ENCODE measurements around the gene MYCBP2. TPM values are rescaled to one million over a fixed set of nuclear protein-coding genes. Genes with fewer than 3 reads are reported as not detected.

Gene MYCBP2
- polyA plus RNA-seq, 4 donors = 11.2 to 33.0 (median 23.5) TPM

DNA sequence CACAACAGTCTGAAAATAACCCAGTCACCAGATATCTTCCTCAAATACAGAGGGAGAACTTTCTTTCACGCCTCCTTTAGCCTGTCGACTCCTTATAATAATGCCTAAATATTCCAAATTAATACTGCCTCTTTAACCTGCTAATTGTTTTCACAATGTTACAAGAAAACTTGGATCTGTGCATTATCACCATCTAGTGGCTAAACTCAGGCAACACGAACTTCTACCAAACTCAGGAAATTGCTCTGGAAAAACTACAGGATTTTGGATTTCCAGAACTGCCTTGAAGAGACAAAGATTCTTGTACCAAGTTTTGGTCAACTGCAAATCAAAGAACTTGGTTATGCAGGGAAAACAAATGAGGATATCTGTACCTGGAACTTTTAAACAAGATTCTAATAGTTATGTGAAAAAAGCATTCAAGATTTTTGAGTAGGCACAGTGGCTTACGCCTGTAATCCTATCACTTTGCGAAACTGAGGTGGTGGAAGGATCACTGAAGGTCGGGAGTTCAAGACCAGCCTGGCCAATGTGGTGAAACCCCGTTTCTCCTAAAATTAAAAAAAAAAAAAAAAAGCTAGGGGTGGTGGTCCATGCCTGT, 324.2 kb downstream of the MYCBP2 start:
- 63 to 66% (median 64%) methylated on average over 7 of the region's 7 CpGs for WGBS, 3 donors
- peaks cover 0 to 2% (median 2%) of the 10 kb centered on the region in 3 donors for H3K4me1 ChIP-seq (ENCODE audit: control insufficient read depth in 3 of 3, insufficient read depth in 2 of 3, low read depth in 1 of 3, low read length in 2 of 3)
- FAIRE-seq = peak; percentile 10
- no peak overlapping the region for H3K27ac ChIP-seq (ENCODE audit: low read depth in 1 of 3, low read length in 2 of 3)
- peak; percentile 25 to 36 for DNase-seq
- H3K9me3 ChIP-seq (ENCODE audit: control insufficient read depth in 2 of 2, insufficient read depth in 1 of 2, low read depth in 1 of 2, low read length in 1 of 2) = no peaks in the 10 kb centered on the region
- H3K27me3 ChIP-seq (ENCODE audit: control insufficient read depth in 3 of 3, insufficient read depth in 3 of 3, low read length in 3 of 3) = no peaks in the 10 kb centered on the region
- no peak overlapping the region for H3K4me3 ChIP-seq (ENCODE audit: low read depth in 1 of 3, low read length in 3 of 3)
- peaks cover 3 to 15% (median 14%) of the 10 kb centered on the region in 3 donors for H3K36me3 ChIP-seq (ENCODE audit: control insufficient read depth in 3 of 3, insufficient read depth in 2 of 3, low read depth in 1 of 3, low read length in 3 of 3)

DNA sequence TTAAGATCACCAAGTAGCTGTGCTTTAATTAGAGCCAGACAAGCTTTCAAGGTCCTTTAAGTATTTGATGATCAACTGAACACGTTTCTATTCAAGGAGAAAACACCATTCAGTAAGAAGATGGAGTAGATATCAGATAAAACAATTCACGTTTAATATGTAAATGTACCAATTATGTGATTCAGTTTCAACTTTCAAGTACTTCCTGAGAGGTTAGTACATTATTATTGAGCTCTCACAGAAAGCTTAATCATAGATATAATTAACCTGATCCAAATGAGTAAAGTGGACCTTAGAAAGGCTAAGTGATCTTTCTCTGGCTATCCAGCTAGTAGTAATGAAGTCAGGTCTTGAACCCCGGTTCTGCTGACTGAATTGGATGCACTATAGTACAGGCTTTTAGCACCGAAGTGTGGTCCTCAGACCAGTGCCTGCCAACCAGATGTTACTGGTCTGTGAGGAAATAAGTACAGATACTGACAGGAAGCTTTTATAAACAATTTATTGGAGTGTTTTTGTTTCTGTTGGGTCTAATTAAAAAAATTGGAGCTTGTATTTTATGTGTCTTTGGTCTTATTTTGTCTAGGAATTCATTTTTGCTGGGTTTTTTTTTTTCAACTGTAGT, 324.8 kb downstream of the MYCBP2 start:
- 40 to 48% (median 44%) methylated on average over 4 of the region's 4 CpGs for WGBS, 3 donors
- no peak for FAIRE-seq
- DNase-seq = no peak
- no peaks in the 10 kb centered on the region for H3K27me3 ChIP-seq (ENCODE audit: control insufficient read depth in 3 of 3, insufficient read depth in 3 of 3, low read length in 3 of 3)
- H3K36me3 ChIP-seq (ENCODE audit: control insufficient read depth in 3 of 3, insufficient read depth in 2 of 3, low read depth in 1 of 3, low read length in 3 of 3) = peaks cover 3 to 15% (median 11%) of the 10 kb centered on the region in 3 donors
- no peaks in the 10 kb centered on the region for H3K9me3 ChIP-seq (ENCODE audit: control insufficient read depth in 2 of 2, insufficient read depth in 1 of 2, low read depth in 1 of 2, low read length in 1 of 2)
- peaks cover 0 to 2% (median 0%) of the 10 kb centered on the region in 3 donors for H3K4me1 ChIP-seq (ENCODE audit: control insufficient read depth in 3 of 3, insufficient read depth in 2 of 3, low read depth in 1 of 3, low read length in 2 of 3)
- H3K27ac ChIP-seq (ENCODE audit: low read depth in 1 of 3, low read length in 2 of 3) = peak overlapping the region in 1 of 3 donors; percentile 27
- H3K4me3 ChIP-seq (ENCODE audit: low read depth in 1 of 3, low read length in 3 of 3) = no peak overlapping the region

DNA sequence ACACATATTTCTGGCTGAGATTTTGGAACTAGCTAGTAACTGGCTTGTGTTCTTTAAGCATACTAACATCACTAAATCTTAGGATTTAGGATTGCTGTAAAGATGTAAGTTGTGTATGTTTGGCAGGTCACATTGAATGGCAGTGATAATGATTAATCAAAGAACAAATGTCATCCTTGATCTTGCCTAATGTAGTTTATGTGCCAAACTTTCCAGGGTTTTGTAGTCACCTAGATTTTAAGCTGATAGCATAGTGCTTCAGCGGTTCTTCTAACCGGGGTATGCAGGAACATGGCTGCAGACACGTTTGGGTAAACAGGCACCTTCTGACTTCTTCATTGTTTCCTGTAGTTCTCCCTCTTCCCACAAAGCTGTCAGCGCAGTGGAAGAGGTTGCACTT, 325.4 kb downstream of the MYCBP2 start:
- no peaks in the 10 kb centered on the region for H3K27me3 ChIP-seq (ENCODE audit: control insufficient read depth in 3 of 3, insufficient read depth in 3 of 3, low read length in 3 of 3)
- H3K4me3 ChIP-seq (ENCODE audit: low read depth in 1 of 3, low read length in 3 of 3) = no peak overlapping the region
- WGBS, 3 donors = 62 to 69% (median 65%) methylated on average over 4 of the region's 4 CpGs
- H3K27ac ChIP-seq (ENCODE audit: low read depth in 1 of 3, low read length in 2 of 3) = no peak overlapping the region
- FAIRE-seq = no peak
- no peak for DNase-seq
- peaks cover 3 to 17% (median 9%) of the 10 kb centered on the region in 3 donors for H3K36me3 ChIP-seq (ENCODE audit: control insufficient read depth in 3 of 3, insufficient read depth in 2 of 3, low read depth in 1 of 3, low read length in 3 of 3)
- no peaks in the 10 kb centered on the region for H3K9me3 ChIP-seq (ENCODE audit: control insufficient read depth in 2 of 2, insufficient read depth in 1 of 2, low read depth in 1 of 2, low read length in 1 of 2)
- H3K4me1 ChIP-seq (ENCODE audit: control insufficient read depth in 3 of 3, insufficient read depth in 2 of 3, low read depth in 1 of 3, low read length in 2 of 3) = peaks cover 0 to 2% (median 0%) of the 10 kb centered on the region in 3 donors

DNA sequence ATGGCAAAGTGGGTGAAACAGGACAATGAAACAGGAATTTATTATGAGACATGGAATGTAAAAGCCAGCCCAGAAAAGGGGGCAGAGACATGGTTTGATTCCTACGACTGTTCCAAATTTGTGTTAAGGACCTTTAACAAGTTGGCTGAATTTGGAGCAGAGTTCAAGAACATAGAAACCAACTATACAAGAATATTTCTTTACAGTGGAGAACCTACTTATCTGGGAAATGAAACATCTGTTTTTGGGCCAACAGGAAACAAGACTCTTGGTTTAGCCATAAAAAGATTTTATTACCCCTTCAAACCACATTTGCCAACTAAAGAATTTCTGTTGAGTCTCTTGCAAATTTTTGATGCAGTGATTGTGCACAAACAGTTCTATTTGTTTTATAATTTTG, 326.4 kb downstream of the MYCBP2 start:
- DNase-seq = no peak
- Histone ChIP-seq H3K36me3 (ENCODE audit: control insufficient read depth in 3 of 3, insufficient read depth in 2 of 3, low read depth in 1 of 3, low read length in 3 of 3) (peaks cover 3 to 19% (median 11%) of the 10 kb centered on the region in 3 donors), H3K4me3 (ENCODE audit: low read depth in 1 of 3, low read length in 3 of 3) (no peak overlapping the region), H3K27me3 (ENCODE audit: control insufficient read depth in 3 of 3, insufficient read depth in 3 of 3, low read length in 3 of 3) (no peaks in the 10 kb centered on the region), H3K9me3 (ENCODE audit: control insufficient read depth in 2 of 2, insufficient read depth in 1 of 2, low read depth in 1 of 2, low read length in 1 of 2) (no peaks in the 10 kb centered on the region), H3K27ac (ENCODE audit: low read depth in 1 of 3, low read length in 2 of 3) (no peak overlapping the region), H3K4me1 (ENCODE audit: control insufficient read depth in 3 of 3, insufficient read depth in 2 of 3, low read depth in 1 of 3, low read length in 2 of 3) (peaks cover 0 to 2% (median 0%) of the 10 kb centered on the region in 3 donors)
- FAIRE-seq = no peak
- WGBS, 3 donors = 51 to 69% (median 60%) methylated on average over 1 of the region's 1 CpG

Other genes starting within 250 kb of the MYCBP2 start
- gene SCEL, start 208.6 kb upstream of the MYCBP2 start, polyA plus RNA-seq = under 1 TPM in 3 of 4 donors, not detected in 1; 0.13 to 0.27 (median 0.22) TPM